ENCODE measurements around the gene PPP1R14D. TPM values are rescaled to one million over a fixed set of nuclear protein-coding genes. Genes with fewer than 3 reads are reported as not detected.

The PPP1R14D gene
- total RNA-seq, 1 experiment from 2014 or later = 0.65 TPM

GRCh38 chr15:40808861-40809450 lies 19.6 kb downstream of the PPP1R14D start:
- H3K27ac ChIP-seq = no peak overlapping the region
- TSS peak; percentile 39 for BruUV-seq (replicated peaks)
- no peaks in the 10 kb centered on the region for H3K9me2 ChIP-seq (ENCODE audit: insufficient read depth)
- H3K4me1 ChIP-seq (replicated peaks; ENCODE audit: insufficient read depth) = peaks cover 9% of the 10 kb centered on the region; the same call in 1 of the 2 replicates
- POLR2A ChIA-PET (ENCODE audit: unreplicated experiment) = interaction anchor here (0.7 kb wide), 1 partner anchor 39 kb away, joined by 5 read pairs; the partner anchor contains the start of gene C15orf62
- intact Hi-C loops (cut with micrococcal nuclease; ENCODE audit: unreplicated experiment) = no loop called here
- no peak for TF ChIP-seq CTCF (conservative IDR thresholded peaks at IDR 0.05)
- no peak for TF ChIP-seq EZH2 (IDR thresholded peaks at IDR 0.05; ENCODE audit: low read depth)
- CTCF ChIA-PET = no interaction called here
- no peak overlapping the region for H3K4me3 ChIP-seq
- H3K79me2 ChIP-seq (ENCODE audit: low read depth) = peaks cover 19% of the 10 kb centered on the region
- H3K4me2 ChIP-seq = peak overlapping the region; percentile 84; the same call in 1 of the 2 replicates
- H3K36me3 ChIP-seq (ENCODE audit: low read depth) = no peaks in the 10 kb centered on the region
- DNase-seq = no peak
- peaks cover 4% of the 10 kb centered on the region; the same call in 1 of the 2 replicates for H3F3A ChIP-seq (ENCODE audit: insufficient read depth, low read depth)
- H3K9me3 ChIP-seq (ENCODE audit: insufficient read depth, low read depth) = no peaks in the 10 kb centered on the region
- H3K27me3 ChIP-seq (ENCODE audit: insufficient read depth, low read depth) = no peaks in the 10 kb centered on the region
- no peak overlapping the region for H2AFZ ChIP-seq
- no peaks in the 10 kb centered on the region for H4K20me1 ChIP-seq (ENCODE audit: insufficient read depth)

DNA sequence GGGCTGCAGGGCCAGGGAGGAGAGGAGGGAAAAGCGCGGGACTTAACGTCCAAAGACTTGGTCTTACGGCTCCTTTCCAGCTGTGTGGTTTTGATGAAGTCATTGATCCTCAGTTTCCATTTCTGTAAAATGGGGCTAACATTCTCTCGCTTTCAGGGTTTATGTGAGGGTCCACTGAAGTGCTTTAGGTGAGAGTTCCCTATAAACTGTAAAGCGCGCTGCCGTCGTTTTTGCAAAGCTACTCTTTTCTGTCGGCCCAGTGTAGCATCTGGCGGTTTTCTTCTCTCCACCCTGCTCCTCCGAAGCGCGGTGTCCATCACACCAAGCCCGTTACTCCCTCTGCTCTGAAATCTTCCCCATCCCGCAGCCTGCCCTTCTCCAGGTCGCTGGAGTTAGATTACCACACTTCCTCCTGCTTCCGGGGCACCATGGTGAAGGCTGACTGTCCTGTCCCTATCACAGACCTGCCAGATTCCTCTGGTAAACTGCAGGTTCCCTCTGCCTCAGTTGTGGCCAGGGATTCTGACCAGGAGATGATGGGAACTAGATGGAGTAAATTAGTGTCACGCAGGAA lies 20.5 kb downstream of the PPP1R14D start:
- POLR2A ChIA-PET (ENCODE audit: unreplicated experiment) = interaction anchor here (0.5 to 0.7 kb wide), 4 partner anchors 20 to 1230 kb away, joined by 4 to 10 read pairs (median 6); partner anchors contain the start of gene C15orf62
- H3K9me3 ChIP-seq (ENCODE audit: insufficient read depth, low read depth) = no peaks in the 10 kb centered on the region
- no peaks in the 10 kb centered on the region for H3K27me3 ChIP-seq (ENCODE audit: insufficient read depth, low read depth)
- H3K36me3 ChIP-seq (ENCODE audit: low read depth) = no peaks in the 10 kb centered on the region
- H3K9me2 ChIP-seq (ENCODE audit: insufficient read depth) = no peaks in the 10 kb centered on the region
- TF ChIP-seq EZH2 (IDR thresholded peaks at IDR 0.05; ENCODE audit: low read depth) = no peak
- TF ChIP-seq CTCF (conservative IDR thresholded peaks at IDR 0.05) = no peak
- H2AFZ ChIP-seq = 0 out of 2 replicates have a peak overlapping the region, but pooled peaks have one; percentile 60
- peak overlapping the region; percentile 60 for H3K27ac ChIP-seq
- BruUV-seq (replicated peaks) = no TSS peak
- no peak for DNase-seq
- CTCF ChIA-PET = no interaction called here
- H3K4me1 ChIP-seq (replicated peaks; ENCODE audit: insufficient read depth) = peaks cover 9% of the 10 kb centered on the region; the same call in 1 of the 2 replicates
- peaks cover 19% of the 10 kb centered on the region for H3K79me2 ChIP-seq (ENCODE audit: low read depth)
- H3F3A ChIP-seq (ENCODE audit: insufficient read depth, low read depth) = peaks cover 4% of the 10 kb centered on the region; the same call in 1 of the 2 replicates
- H4K20me1 ChIP-seq (ENCODE audit: insufficient read depth) = no peaks in the 10 kb centered on the region
- H3K4me3 ChIP-seq = peak overlapping the region; percentile 99
- peak overlapping the region; percentile 84 for H3K4me2 ChIP-seq
- intact Hi-C loops (cut with micrococcal nuclease; ENCODE audit: unreplicated experiment) = loop anchor here (1.0 to 2.0 kb wide), 4 partner anchors 15 to 39 kb away; partner anchors contain the start of gene C15orf62

- peaks cover 4% of the 10 kb centered on the region; the same call in 1 of the 2 replicates for H3F3A ChIP-seq (ENCODE audit: insufficient read depth, low read depth)
- H3K27ac ChIP-seq = peak within 1 kb of the TSS; percentile 72
- no peaks in the 10 kb centered on the region for H3K36me3 ChIP-seq (ENCODE audit: low read depth)
- no peaks in the 10 kb centered on the region for H4K20me1 ChIP-seq (ENCODE audit: insufficient read depth)
- ChIA-PET POLR2A (ENCODE audit: unreplicated experiment) (interaction anchor here (0.5 to 0.9 kb wide), 6 partner anchors 11 to 1316 kb away, joined by 4 to 11 read pairs (median 6); no protein-coding TSS in a partner anchor), CTCF (interaction anchor here (0.6 kb wide), 1 partner anchor 50 kb away, joined by 8 read pairs; no protein-coding TSS in a partner anchor)
- BruUV-seq (replicated peaks) = no TSS peak
- peak within 1 kb of the TSS; percentile 100 for H3K4me2 ChIP-seq
- peaks cover 19% of the 10 kb centered on the region for H3K79me2 ChIP-seq (ENCODE audit: low read depth)
- H3K4me3 ChIP-seq = peak within 1 kb of the TSS; percentile 99
- no peaks in the 10 kb centered on the region for H3K9me2 ChIP-seq (ENCODE audit: insufficient read depth)
- no peaks in the 10 kb centered on the region for H3K27me3 ChIP-seq (ENCODE audit: insufficient read depth, low read depth)
- no peaks in the 10 kb centered on the region for H3K9me3 ChIP-seq (ENCODE audit: insufficient read depth, low read depth)
- peak within 1 kb of the TSS; percentile 100 for H2AFZ ChIP-seq
- intact Hi-C loops (cut with micrococcal nuclease; ENCODE audit: unreplicated experiment) = loop anchor here (1.0 to 2.0 kb wide), 4 partner anchors 14 to 38 kb away; partner anchors contain the start of gene C15orf62
- H3K4me1 ChIP-seq (replicated peaks; ENCODE audit: insufficient read depth) = peaks cover 9% of the 10 kb centered on the region; the same call in 1 of the 2 replicates
- peak; percentile 91 to 93 for DNase-seq
- TF ChIP-seq CTCF (conservative IDR thresholded peaks at IDR 0.05) (no peak), EZH2 (IDR thresholded peaks at IDR 0.05; ENCODE audit: low read depth) (no peak)
Observed at GRCh38 chr15:40807028-40807887, 21.2 kb downstream of the PPP1R14D start, which contains the start of the genes DNAJC17 and ZFYVE19. TSS of gene DNAJC17 (minus strand) at chr15:40807473. CDS start at chr15:40807446, 27 bp downstream. TSS of gene ZFYVE19 (plus strand) at chr15:40807089. CDS start at chr15:40807590, 501 bp downstream.
